Peyer's patch (tissue), 4 donors: ENCODE results near the gene CBX4.

Experiments
- POLR2A ChIP-seq, 2 donors: fragments of 450-650 bp; IDR thresholded peaks; one replicate each; pipeline ENCODE4 v1.5.1; 2017; ENCODE audit warnings: antibody characterized with exemption in 2 of 2, mild to moderate bottlenecking in 2 of 2, moderate library complexity in 2 of 2
- TF ChIP-seq, protein P1 (sequence below), 6 experiments: fragments of 450-650 bp in 4 of 6; fragments of 200-600 bp in 2 of 6; sonication (generic) in 1 of 6; IDR thresholded peaks; one replicate each; pipeline ENCODE4 v1.5.1; 2017 to 2019; ENCODE audit warnings: antibody characterized with exemption in 6 of 6, mild to moderate bottlenecking in 3 of 6, moderate library complexity in 1 of 6

DNA sequence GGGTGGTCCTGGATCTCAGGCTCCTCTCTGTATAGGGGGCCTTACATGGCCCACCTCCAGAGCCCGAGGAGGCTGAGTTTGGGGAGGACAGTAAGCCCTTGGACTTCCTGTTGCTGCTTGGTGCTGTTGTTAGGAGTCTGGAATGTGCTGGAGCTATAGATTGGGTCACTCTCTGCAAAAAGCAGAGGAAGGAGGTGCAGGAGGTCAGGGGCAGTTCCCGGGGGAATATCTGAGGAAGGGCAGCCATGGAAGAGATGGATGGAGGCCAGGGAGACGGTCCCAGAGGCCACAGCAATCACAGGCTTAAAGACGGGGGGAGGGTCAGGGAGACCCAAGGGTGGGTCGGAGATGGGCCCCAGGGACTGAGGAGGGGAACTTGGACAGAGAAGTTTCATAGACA is 23.0 kb upstream of the CBX4 start:
- TF ChIP-seq, protein P1, sequence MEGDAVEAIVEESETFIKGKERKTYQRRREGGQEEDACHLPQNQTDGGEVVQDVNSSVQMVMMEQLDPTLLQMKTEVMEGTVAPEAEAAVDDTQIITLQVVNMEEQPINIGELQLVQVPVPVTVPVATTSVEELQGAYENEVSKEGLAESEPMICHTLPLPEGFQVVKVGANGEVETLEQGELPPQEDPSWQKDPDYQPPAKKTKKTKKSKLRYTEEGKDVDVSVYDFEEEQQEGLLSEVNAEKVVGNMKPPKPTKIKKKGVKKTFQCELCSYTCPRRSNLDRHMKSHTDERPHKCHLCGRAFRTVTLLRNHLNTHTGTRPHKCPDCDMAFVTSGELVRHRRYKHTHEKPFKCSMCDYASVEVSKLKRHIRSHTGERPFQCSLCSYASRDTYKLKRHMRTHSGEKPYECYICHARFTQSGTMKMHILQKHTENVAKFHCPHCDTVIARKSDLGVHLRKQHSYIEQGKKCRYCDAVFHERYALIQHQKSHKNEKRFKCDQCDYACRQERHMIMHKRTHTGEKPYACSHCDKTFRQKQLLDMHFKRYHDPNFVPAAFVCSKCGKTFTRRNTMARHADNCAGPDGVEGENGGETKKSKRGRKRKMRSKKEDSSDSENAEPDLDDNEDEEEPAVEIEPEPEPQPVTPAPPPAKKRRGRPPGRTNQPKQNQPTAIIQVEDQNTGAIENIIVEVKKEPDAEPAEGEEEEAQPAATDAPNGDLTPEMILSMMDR (IDR thresholded peaks at IDR 0.05), result no peak
- no peak for TF ChIP-seq POLR2A (IDR thresholded peaks at IDR 0.05)
